ENCODE measurements around the gene RHBDD1. TPM values are rescaled to one million over a fixed set of nuclear protein-coding genes. Genes with fewer than 3 reads are reported as not detected.

Gene RHBDD1
- total RNA-seq, 2 donors from 2014 or later, result 7.9 to 9.9 TPM

GRCh38 chr2:226981791-226982326, 146.0 kb downstream of the RHBDD1 start:
- TF ChIP-seq CTCF (IDR thresholded peaks at IDR 0.05), result no peak
- no peak for TF ChIP-seq POLR2A (IDR thresholded peaks at IDR 0.05)
- no peaks in the 10 kb centered on the region for H3K27me3 ChIP-seq
- intact Hi-C loops (cut with DNase I), result loop anchor here (10.0 kb wide), 2 partner anchors 1097 to 1317 kb away; no protein-coding TSS in a partner anchor
- no peaks in the 10 kb centered on the region for H3K9me3 ChIP-seq
- H3K27ac ChIP-seq, result no peak overlapping the region
- no peaks in the 10 kb centered on the region for H3K36me3 ChIP-seq (replicated peaks in 1 of 2; ENCODE audit: insufficient read depth in 1 of 2, low read depth in 2 of 2)
- DNase-seq (no peak), ATAC-seq (no peak)
- 55 to 56% methylated on average over 3 of the region's 3 CpGs for WGBS, 2 donors
- H3K4me1 ChIP-seq, result peaks cover 5% of the 10 kb centered on the region
- no peak overlapping the region for H3K4me3 ChIP-seq

GRCh38 chr2:226983895-226984749, 148.3 kb downstream of the RHBDD1 start:
- TF ChIP-seq CTCF (IDR thresholded peaks at IDR 0.05), result no peak
- no peaks in the 10 kb centered on the region for H3K9me3 ChIP-seq
- peaks cover 5% of the 10 kb centered on the region for H3K4me1 ChIP-seq
- no peaks in the 10 kb centered on the region for H3K36me3 ChIP-seq (replicated peaks in 1 of 2; ENCODE audit: insufficient read depth in 1 of 2, low read depth in 2 of 2)
- H3K27ac ChIP-seq, result no peak overlapping the region
- DNase-seq (no peak), ATAC-seq (no peak)
- 72 to 82% methylated on average over 12 of the region's 12 CpGs for WGBS, 2 donors
- intact Hi-C loops (cut with DNase I), result loop anchor here (10.0 kb wide), 2 partner anchors 1099 to 1319 kb away; no protein-coding TSS in a partner anchor
- no peaks in the 10 kb centered on the region for H3K27me3 ChIP-seq
- H3K4me3 ChIP-seq, result no peak overlapping the region

GRCh38 chr2:226984750-226985582, 149.1 kb downstream of the RHBDD1 start:
- TF ChIP-seq POLR2A (IDR thresholded peaks at IDR 0.05), result no peak
- peak; percentile 39 to 87 (median 66) for TF ChIP-seq CTCF (IDR thresholded peaks at IDR 0.05)
- Histone ChIP-seq H3K9me3 (no peaks in the 10 kb centered on the region), H3K27me3 (no peaks in the 10 kb centered on the region), H3K4me3 (no peak overlapping the region), H3K36me3 (replicated peaks in 1 of 2; ENCODE audit: insufficient read depth in 1 of 2, low read depth in 2 of 2) (no peaks in the 10 kb centered on the region), H3K4me1 (peaks cover 5% of the 10 kb centered on the region), H3K27ac (no peak overlapping the region)
- 23 to 29% methylated on average over 8 of the region's 8 CpGs for WGBS, 2 donors
- ATAC-seq (peak; percentile 73), DNase-seq (peak; percentile 37 to 62 (median 38))
- intact Hi-C loops (cut with DNase I), result loop anchor here (10.0 kb wide), 2 partner anchors 1100 to 1320 kb away; no protein-coding TSS in a partner anchor

- DNase-seq, result no peak
- intact Hi-C loops (cut with DNase I), result loop anchor here (10.0 kb wide), 2 partner anchors 1101 to 1321 kb away; no protein-coding TSS in a partner anchor
- Histone ChIP-seq H3K4me1 (peaks cover 5% of the 10 kb centered on the region), H3K9me3 (no peaks in the 10 kb centered on the region), H3K36me3 (replicated peaks in 1 of 2; ENCODE audit: insufficient read depth in 1 of 2, low read depth in 2 of 2) (no peaks in the 10 kb centered on the region), H3K4me3 (no peak overlapping the region), H3K27me3 (no peaks in the 10 kb centered on the region), H3K27ac (no peak overlapping the region)
- 37 to 38% methylated on average over 5 of the region's 5 CpGs for WGBS, 2 donors
- TF ChIP-seq POLR2A (IDR thresholded peaks at IDR 0.05) (no peak), CTCF (IDR thresholded peaks at IDR 0.05) (no peak)
- no peak for ATAC-seq
These were observed 149.7 kb downstream of the RHBDD1 start for GRCh38 chr2:226985583-226985946.
